GM21367 (cell line): Measurements from ENCODE around the gene TRDN.

Experiments used
- ATAC-seq: cut with Tn5 transposase; IDR thresholded peaks from one replicate; pipeline ENCODE4 v1.9.1; 2021; ENCODE audit not compliant: unreplicated experiment

The TRDN gene

GRCh38 chr6:123201869-123202372 lies 434.8 kb downstream of the TRDN start:
- ATAC-seq, result no peak

- ATAC-seq, result no peak
Measured at GRCh38 chr6:123193298-123193697, 443.5 kb downstream of the TRDN start.

GRCh38 chr6:123189816-123190215 lies 446.9 kb downstream of the TRDN start:
- no peak for ATAC-seq

- no peak for ATAC-seq
Measured at GRCh38 chr6:123182998-123183397, 453.8 kb downstream of the TRDN start.

- no peak for ATAC-seq
Measured at GRCh38 chr6:123176706-123177105, 460.0 kb downstream of the TRDN start.

GRCh38 chr6:123171341-123172115 lies 465.2 kb downstream of the TRDN start:
- ATAC-seq, result no peak

DNA sequence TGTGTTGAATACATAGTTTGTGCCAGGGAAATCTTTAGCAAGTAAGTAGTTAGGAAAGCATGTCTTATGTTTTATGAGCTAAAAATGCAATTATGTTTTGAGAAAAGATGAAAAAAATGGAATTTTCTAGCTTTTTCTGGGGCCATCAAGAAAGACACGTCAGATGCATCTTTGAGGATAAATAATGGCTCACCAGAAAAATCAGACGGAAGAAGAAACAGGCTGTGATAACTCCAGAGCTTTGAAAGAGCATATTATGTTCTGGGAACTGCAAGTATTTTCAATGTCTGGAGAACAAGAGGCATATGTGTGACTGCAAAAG lies 467.0 kb downstream of the TRDN start:
- no peak for ATAC-seq

DNA sequence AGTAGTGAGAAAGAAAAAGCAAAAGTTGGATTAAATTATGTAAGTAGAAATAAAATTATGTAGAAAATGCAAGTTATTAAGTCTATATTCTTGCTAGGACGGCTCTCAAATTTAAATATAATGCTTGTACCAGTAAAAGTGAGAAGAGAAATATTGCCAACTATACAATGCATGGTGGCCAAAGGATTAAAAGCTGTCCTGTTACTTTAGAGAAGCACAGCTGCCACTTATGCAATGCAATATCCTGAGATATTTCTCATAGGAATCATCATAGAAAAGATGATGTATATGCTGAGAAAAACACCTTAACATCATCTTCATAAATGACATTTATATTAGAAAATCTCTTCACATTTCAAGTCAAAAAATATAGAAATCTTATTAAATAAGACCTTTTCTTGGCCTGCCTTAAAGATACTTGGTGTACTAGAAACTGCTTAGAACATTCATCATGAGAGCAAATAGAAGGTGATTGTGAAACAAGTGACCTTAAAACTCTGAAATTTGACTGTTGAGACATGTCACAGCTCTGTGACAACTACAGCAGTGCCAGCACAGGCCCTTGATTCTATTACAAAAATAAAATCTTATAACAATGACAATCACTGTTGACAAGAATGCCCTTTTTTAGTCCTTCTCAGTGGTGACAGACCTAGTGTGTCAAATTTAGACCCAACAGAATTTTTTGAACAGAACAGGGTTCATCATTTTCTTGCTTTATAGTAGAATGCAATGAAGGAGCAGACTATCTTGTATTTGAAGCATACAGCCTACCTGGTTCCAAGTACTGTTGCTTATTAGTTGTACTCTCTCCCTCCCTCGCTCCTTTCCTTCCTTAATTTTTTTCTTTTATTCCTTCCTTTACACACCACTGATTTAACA lies 467.6 kb downstream of the TRDN start:
- no peak for ATAC-seq

- no peak for ATAC-seq
Measured at GRCh38 chr6:123168466-123168865, 468.3 kb downstream of the TRDN start.
